GM23338 (cell line): ENCODE results near the gene ZNF189.

Experiments
- EZH2 ChIP-seq: fragments of 200-600 bp; sonication (generic); IDR thresholded peaks from one replicate; pipeline ENCODE4 v1.8.0; 2017; ENCODE audit warnings: antibody characterized with exemption, mild to moderate bottlenecking, low read depth; ENCODE audit not compliant: unreplicated experiment
- REST ChIP-seq: IDR thresholded peaks from one replicate; pipeline ENCODE4 v1.6.1; 2018; ENCODE audit warnings: antibody characterized with exemption; ENCODE audit not compliant: unreplicated experiment

GRCh38 chr9:101397746-101398067 is 944 bp upstream of the ZNF189 start:
- TF ChIP-seq EZH2 (no peak), REST (no peak)
